Lower leg skin (tissue), 4 donors: Measurements from ENCODE around the gene MARCKS. TPM values are rescaled to one million over a fixed set of nuclear protein-coding genes. Genes with fewer than 3 reads are reported as not detected.
"Not testable (repeated sequence)": the region's sequence is repeated elsewhere in the genome, so short reads cannot be mapped to it uniquely, and the experiment has no call there.

Experiments used
- DNase-seq, 2 donors: peaks; one replicate each; pipeline ENCODE4 v3.0.0-alpha.2; 2019; ENCODE audit warnings: low spot score in 2 of 2
- H3K4me3 ChIP-seq: fragments of 200-600 bp; sonication (generic); 2 replicates; pipeline ENCODE4 v1.5.1; 2017; ENCODE audit warnings: mild to moderate bottlenecking, low read depth; ENCODE audit not compliant: poor library complexity, severe bottlenecking
- CTCF ChIP-seq, 3 donors: fragments of 450-650 bp; IDR thresholded peaks; one replicate each; pipeline ENCODE4 v1.5.1; 2016; ENCODE audit warnings: antibody characterized with exemption in 3 of 3, mild to moderate bottlenecking in 3 of 3, moderate library complexity in 2 of 3
- POLR2A ChIP-seq, 2 donors: fragments of 450-650 bp; IDR thresholded peaks; one replicate each; pipeline ENCODE4 v1.6.1; 2016 to 2017; ENCODE audit warnings: antibody characterized with exemption in 2 of 2, mild to moderate bottlenecking in 1 of 2, moderate library complexity in 1 of 2
- WGBS, 2 donors: methylation state at CpG; one replicate each; pipeline ENCODE4 v1.1.5; 2018; 5-methylcytosine and 5-hydroxymethylcytosine counted together
- intact Hi-C: fragments of 100-400 bp; cut with DNase I; formaldehyde crosslinking; loops from one replicate; pipeline ENCODE4 v1.15.0; 2023; ENCODE audit warnings: low total_unique reads
- total RNA-seq, 4 donors: library from RNA; depleted of rRNA; stranded (reverse); fragments of >200 nt; gene quantifications; one replicate each; pipeline ENCODE4 v1.1.0, GENCODE V29; 2016

Gene MARCKS
- total RNA-seq, 4 donors from 2014 or later: 48.6 to 130 (median 66.2) TPM

GRCh38 chr6:113903666-113904330, 46.7 kb downstream of the MARCKS start:
- WGBS, 2 donors: 23 to 30% methylated on average over 9 of the region's 9 CpGs
- intact Hi-C loops: no loop called here
- no peak overlapping the region for H3K4me3 ChIP-seq
- DNase-seq: peak in 1 of 2 donors; percentile 48
- TF ChIP-seq CTCF (IDR thresholded peaks at IDR 0.05) (no peak), POLR2A (IDR thresholded peaks at IDR 0.05) (no peak)

- H3K4me3 ChIP-seq: no peak overlapping the region
These were observed 50.1 kb downstream of the MARCKS start for GRCh38 chr6:113907102-113907815.

GRCh38 chr6:113908801-113909200, 51.7 kb downstream of the MARCKS start:
- DNase-seq: no peak
- 66 to 67% methylated on average over 3 of the region's 3 CpGs for WGBS, 2 donors
- intact Hi-C loops: no loop called here
- no peak for TF ChIP-seq POLR2A (IDR thresholded peaks at IDR 0.05)
- no peak for TF ChIP-seq CTCF (IDR thresholded peaks at IDR 0.05)
- no peak overlapping the region for H3K4me3 ChIP-seq

More at GRCh38 chr6:113907102-113907815, 50.1 kb downstream of the MARCKS start:
- 87 to 92% methylated on average over 6 of the region's 6 CpGs for WGBS, 2 donors
- intact Hi-C loops: no loop called here
- no peak for DNase-seq
- TF ChIP-seq CTCF (IDR thresholded peaks at IDR 0.05): no peak
- TF ChIP-seq POLR2A (IDR thresholded peaks at IDR 0.05): no peak

GRCh38 chr6:113909224-113909856, 52.2 kb downstream of the MARCKS start:
- intact Hi-C loops: no loop called here
- WGBS, 2 donors: 18% methylated on average over 6 of the region's 6 CpGs
- no peak for TF ChIP-seq CTCF (IDR thresholded peaks at IDR 0.05)
- no peak for TF ChIP-seq POLR2A (IDR thresholded peaks at IDR 0.05)
- no peak for DNase-seq
- no peak overlapping the region for H3K4me3 ChIP-seq

- WGBS, 2 donors: 88 to 89% methylated on average over 1 of the region's 1 CpG
- DNase-seq, H3K4me3 ChIP-seq, intact Hi-C loops: not testable (repeated sequence)
These were observed 53.1 kb downstream of the MARCKS start for GRCh38 chr6:113910285-113910684.

Other genes starting within 250 kb of the MARCKS start
- 10 to 100 TPM; 28.5 to 58.4 (median 46.1) TPM for gene HDAC2, start 113.8 kb downstream of the MARCKS start, total RNA-seq